IMR-90 (cell line): Measurements from ENCODE around the gene ATP6V1A. TPM values are rescaled to one million over a fixed set of nuclear protein-coding genes. Genes with fewer than 3 reads are reported as not detected.

Experiments used
- ATAC-seq: fragments of 200-7000 bp; cut with Tn5 transposase; 2 replicates; pipeline ENCODE4 v1.9.1; 2020; ENCODE audit warnings: low read depth, mild to moderate bottlenecking, moderate library complexity
- BruUV-seq: library from RNA; stranded (reverse); fragments of 400-500 nt; replicated peaks from 2 replicates; lab custom pipeline; 2021; lab: Mats Ljungman, UMichigan
- CTCF ChIA-PET: fragments of 300-600 bp; formaldehyde crosslinking; extraction: SDS; loops from one replicate; lab custom pipeline; 2021; ENCODE audit warnings: antibody characterized with exemption; lab: Yijun Ruan, JAX
- POLR2A ChIA-PET: fragments of 300-600 bp; sonication (Branson Sonifier 250); formaldehyde crosslinking; loops from one replicate; lab custom pipeline; 2022; ENCODE audit warnings: antibody characterized with exemption; ENCODE audit not compliant: unreplicated experiment; lab: Charles Lee
- DNase-seq: peaks from one replicate; pipeline ENCODE4 v3.0.0; 2013
- H2AFZ ChIP-seq: replicated peaks from 2 replicates; pipeline ENCODE3; 2013; ENCODE audit warnings: low read length, mild to moderate bottlenecking; ENCODE audit not compliant: poor library complexity
- H2AK5ac ChIP-seq: 2 replicates; pipeline ENCODE4 v1.6.1; 2013; ENCODE audit warnings: low read depth, low read length, inconsistent platforms
- H2AK9ac ChIP-seq: replicated peaks from 2 replicates; pipeline ENCODE3; 2013; ENCODE audit warnings: mild to moderate bottlenecking, low read depth, low read length, moderate library complexity; ENCODE audit not compliant: poor library complexity
- H2BK120ac ChIP-seq: 2 replicates; pipeline ENCODE4 v1.6.1; 2013; ENCODE audit warnings: low read depth, low read length, inconsistent platforms
- H2BK15ac ChIP-seq: 3 replicates; pipeline ENCODE4 v1.6.1; 2013; ENCODE audit warnings: low read depth, low read length, inconsistent platforms
- H2BK20ac ChIP-seq: 2 replicates; pipeline ENCODE4 v1.6.1; 2013; ENCODE audit warnings: low read depth, mild to moderate bottlenecking, inconsistent platforms, low read length, moderate library complexity
- H2BK5ac ChIP-seq: 2 replicates; pipeline ENCODE4 v1.6.1; 2013; ENCODE audit warnings: mild to moderate bottlenecking, low read depth, low read length, inconsistent platforms; ENCODE audit not compliant: poor library complexity, severe bottlenecking
- H3K14ac ChIP-seq: replicated peaks from 2 replicates; pipeline ENCODE4 v1.6.1; 2013; ENCODE audit warnings: low read depth, low read length, inconsistent platforms
- H3K18ac ChIP-seq: 2 replicates; pipeline ENCODE4 v1.6.1; 2013; ENCODE audit warnings: low read depth, low read length, control low read depth
- H3K23ac ChIP-seq: 2 replicates; pipeline ENCODE4 v1.6.1; 2013; ENCODE audit warnings: low read depth, low read length, inconsistent platforms
- H3K27ac ChIP-seq: 2 replicates; pipeline ENCODE4 v1.5.1; 2013; ENCODE audit warnings: mild to moderate bottlenecking, control low read depth, low read length; ENCODE audit not compliant: insufficient read depth
- H3K27me3 ChIP-seq: 2 replicates; pipeline ENCODE4 v1.6.1; 2013; ENCODE audit warnings: low read length; ENCODE audit not compliant: control insufficient read depth, insufficient read depth
- H3K36me3 ChIP-seq: 2 replicates; pipeline ENCODE4 v1.6.1; 2013; ENCODE audit warnings: low read length, mixed read lengths; ENCODE audit not compliant: control insufficient read depth, insufficient read depth
- H3K4ac ChIP-seq: 2 replicates; pipeline ENCODE4 v1.6.1; 2013; ENCODE audit warnings: low read depth, low read length, inconsistent platforms
- H3K4me1 ChIP-seq: 2 replicates; pipeline ENCODE4 v1.6.1; 2013; ENCODE audit warnings: low read length, mixed read lengths; ENCODE audit not compliant: control insufficient read depth, insufficient read depth
- H3K4me2 ChIP-seq: 2 replicates; pipeline ENCODE4 v1.6.1; 2013; ENCODE audit warnings: low read depth, mild to moderate bottlenecking, control low read depth, low read length, moderate library complexity
- H3K4me3 ChIP-seq: 2 replicates; pipeline ENCODE4 v1.5.1; 2013; ENCODE audit warnings: low read depth, mild to moderate bottlenecking, control low read depth, low read length, moderate library complexity; ENCODE audit not compliant: insufficient read depth
- H3K56ac ChIP-seq: 2 replicates; pipeline ENCODE4 v1.6.1; 2013; ENCODE audit warnings: low read length, inconsistent platforms; ENCODE audit not compliant: insufficient read depth; ENCODE audit errors: extremely low read depth
- H3K79me1 ChIP-seq, 2 experiments: 2 replicates each; pipeline ENCODE4 v1.6.1; 2013; ENCODE audit warnings: low read length in 2 of 2, inconsistent platforms in 1 of 2, low read depth in 1 of 2
- H3K9ac ChIP-seq: 2 replicates; pipeline ENCODE4 v1.6.1; 2013; ENCODE audit warnings: low read depth, low read length, control low read depth
- H3K9me1 ChIP-seq: 2 replicates; pipeline ENCODE4 v1.6.1; 2013; ENCODE audit warnings: low read length, inconsistent platforms; ENCODE audit not compliant: insufficient read depth
- H3K9me3 ChIP-seq: 2 replicates; pipeline ENCODE4 v1.6.1; 2013; ENCODE audit warnings: low read length; ENCODE audit not compliant: control insufficient read depth, insufficient read depth
- H4K20me1 ChIP-seq: 2 replicates; pipeline ENCODE4 v1.6.1; 2013; ENCODE audit warnings: low read length, inconsistent platforms; ENCODE audit not compliant: insufficient read depth
- H4K5ac ChIP-seq: 2 replicates; pipeline ENCODE4 v1.6.1; 2013; ENCODE audit warnings: mild to moderate bottlenecking, low read depth, low read length, control low read depth
- H4K8ac ChIP-seq, 2 experiments: 2 replicates each; pipeline ENCODE4 v1.6.1; 2013; ENCODE audit warnings: low read depth in 2 of 2, low read length in 2 of 2, control low read depth in 1 of 2, inconsistent platforms in 1 of 2
- H4K91ac ChIP-seq: 2 replicates; pipeline ENCODE4 v1.6.1; 2013; ENCODE audit warnings: low read depth, low read length, inconsistent platforms; ENCODE audit not compliant: insufficient read depth
- BHLHE40 ChIP-seq: fragments of 150-350 bp; IDR thresholded peaks from 2 replicates; pipeline ENCODE4 v1.6.1; 2016; ENCODE audit warnings: mild to moderate bottlenecking, low read depth, low read length
- CEBPB ChIP-seq: IDR thresholded peaks from 2 replicates; pipeline ENCODE4 v1.6.1; 2012; ENCODE audit warnings: low read depth, low read length, improper control_type of control experiment
- CHD1 ChIP-seq: IDR thresholded peaks from 2 replicates; pipeline ENCODE4 v1.6.1; 2012; ENCODE audit warnings: low read depth, low read length, improper control_type of control experiment
- FOS ChIP-seq: fragments of 150-350 bp; IDR thresholded peaks from 2 replicates; pipeline ENCODE4 v1.6.1; 2016; ENCODE audit warnings: low read depth, low read length
- MAFK ChIP-seq: IDR thresholded peaks from 2 replicates; pipeline ENCODE4 v1.6.1; 2012; ENCODE audit warnings: low read depth, low read length, improper control_type of control experiment
- MAZ ChIP-seq: IDR thresholded peaks from 2 replicates; pipeline ENCODE4 v1.6.1; 2012; ENCODE audit warnings: low read depth, mild to moderate bottlenecking, low read length, improper control_type of control experiment, moderate library complexity, borderline replicate concordance
- MXI1 ChIP-seq: IDR thresholded peaks from 2 replicates; pipeline ENCODE4 v1.6.1; 2012; ENCODE audit warnings: low read depth, mild to moderate bottlenecking, low read length, moderate library complexity, borderline replicate concordance
- NFE2L2 ChIP-seq: fragments of 150-350 bp; IDR thresholded peaks from 2 replicates; pipeline ENCODE4 v1.6.1; 2016; ENCODE audit warnings: low read depth, mild to moderate bottlenecking, low read length
- POLR2A ChIP-seq: IDR thresholded peaks from 2 replicates; pipeline ENCODE4 v1.6.1; 2012; ENCODE audit warnings: mild to moderate bottlenecking, low read depth, low read length
- RAD21 ChIP-seq: IDR thresholded peaks from 2 replicates; pipeline ENCODE4 v1.6.1; 2012; ENCODE audit warnings: low read length, improper control_type of control experiment
- RCOR1 ChIP-seq: IDR thresholded peaks from 2 replicates; pipeline ENCODE4 v1.6.1; 2012; ENCODE audit warnings: mild to moderate bottlenecking, low read length, improper control_type of control experiment; ENCODE audit not compliant: insufficient replicate concordance
- RFX5 ChIP-seq: IDR thresholded peaks from 2 replicates; pipeline ENCODE4 v1.8.0; 2012; ENCODE audit warnings: low read depth, mild to moderate bottlenecking, low read length, moderate library complexity
- SMC3 ChIP-seq: fragments of 150-350 bp; IDR thresholded peaks from 2 replicates; pipeline ENCODE4 v1.6.1; 2016; ENCODE audit warnings: low read depth, mild to moderate bottlenecking, antibody characterized with exemption, low read length, moderate library complexity
- WGBS, 2 experiments: methylation state at CpG; one replicate each; pipeline versions ENCODE4 v1.1.5 to v1.1.7; 2013; ENCODE audit warnings: missing lambda C conversion rate in 2 of 2; ENCODE audit not compliant: insufficient read length in 1 of 2; ENCODE audit errors: extremely low coverage in 2 of 2; 5-methylcytosine and 5-hydroxymethylcytosine counted together
- dilution Hi-C: fragments of 300-500 bp; cut with HindIII; formaldehyde crosslinking; loops from one replicate; pipeline ENCODE4 v1.14.3; 2018; ENCODE audit warnings: low sequenced_read_pairs; ENCODE audit not compliant: unreplicated experiment
- in situ Hi-C: fragments of 300-500 bp; cut with MboI; formaldehyde crosslinking; loops from 3 replicates; pipeline ENCODE4 v1.14.3; 2019; ENCODE audit warnings: low sequenced_read_pairs, inconsistent platforms, mixed read lengths
- intact Hi-C: fragments of 100-400 bp; cut with micrococcal nuclease; formaldehyde crosslinking; loops from 2 replicates; pipeline ENCODE4 v1.10.0; 2022
- polyA plus RNA-seq, 3 experiments: library from polyadenylated mRNA; depleted of rRNA; stranded (reverse); fragments of >200 nt; gene quantifications; 2 replicates each; pipeline ENCODE4 v1.2.3, GENCODE V29; 2012; ENCODE audit warnings: low replicate concordance in 1 of 3
- total RNA-seq: library from RNA; depleted of rRNA; stranded (reverse); fragments of >200 nt; gene quantifications from 2 replicates; pipeline ENCODE4 v1.2.3, GENCODE V29; 2012
- TF ChIP-seq, protein P1 (sequence below): fragments of 150-350 bp; IDR thresholded peaks from 2 replicates; pipeline ENCODE4 v1.6.1; 2017; ENCODE audit warnings: mild to moderate bottlenecking, antibody characterized with exemption, low read length, low read depth
- TF ChIP-seq, protein P2 (sequence below): conservative IDR thresholded peaks from 2 replicates; pipeline ENCODE4 v1.5.1; 2012; ENCODE audit warnings: mild to moderate bottlenecking, low read depth, low read length, improper control_type of control experiment
- TF ChIP-seq, protein P3 (sequence below): fragments of 150-350 bp; IDR thresholded peaks from 2 replicates; pipeline ENCODE4 v1.6.1; 2016; ENCODE audit warnings: low read depth, mild to moderate bottlenecking, low read length, moderate library complexity, borderline replicate concordance

The ATP6V1A gene
- total and polyA plus RNA-seq, 2 of the 4 experiments (the other 2 are of a cell fraction): 15.1 to 98.0 TPM

DNA sequence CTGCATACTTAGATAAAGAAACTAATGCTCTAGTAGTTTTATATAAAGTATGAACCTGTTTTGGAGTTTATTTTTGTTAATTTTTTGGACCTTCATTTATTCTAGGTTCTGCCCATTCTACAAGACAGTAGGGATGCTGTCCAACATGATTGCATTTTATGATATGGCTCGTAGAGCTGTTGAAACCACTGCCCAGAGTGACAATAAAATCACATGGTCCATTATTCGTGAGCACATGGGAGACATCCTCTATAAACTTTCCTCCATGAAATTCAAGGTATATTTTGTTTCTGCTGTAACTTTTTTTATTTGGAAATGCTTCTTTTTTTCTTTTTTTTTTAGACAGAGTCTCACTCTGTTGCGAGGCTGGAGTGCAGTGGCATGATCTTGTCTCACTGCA is 58.4 kb downstream of the ATP6V1A start:
- no peak overlapping the region for H2BK120ac ChIP-seq
- dilution Hi-C loops: no loop called here
- no peak overlapping the region for H3K56ac ChIP-seq
- WGBS, 2 experiments: no CpG with 5 or more reads among the region's 3 CpGs
- H2AFZ ChIP-seq: no peak overlapping the region
- H2AK9ac ChIP-seq: no peak overlapping the region
- H3K27ac ChIP-seq: no peak overlapping the region
- no peaks in the 10 kb centered on the region for H3K4me1 ChIP-seq
- ATAC-seq (no peak), DNase-seq (no peak)
- no peaks in the 10 kb centered on the region for H3K9me1 ChIP-seq
- POLR2A ChIA-PET: no interaction called here
- in situ Hi-C loops: no loop called here
- H2BK20ac ChIP-seq: no peak overlapping the region
- BruUV-seq: no TSS peak
- H3K79me1 ChIP-seq: peaks cover 0 to 4% of the 10 kb centered on the region in 2 experiments; a peak in 1 of 4 replicates
- no peak overlapping the region for H3K23ac ChIP-seq
- no peaks in the 10 kb centered on the region for H3K9me3 ChIP-seq
- no peak overlapping the region for H2AK5ac ChIP-seq
- no peak overlapping the region for H3K18ac ChIP-seq
- no peak overlapping the region for H3K14ac ChIP-seq
- no peak overlapping the region for H3K4me2 ChIP-seq
- no peak overlapping the region for H3K4ac ChIP-seq
- H3K4me3 ChIP-seq: no peak overlapping the region
- no peak overlapping the region for H2BK15ac ChIP-seq
- no peak overlapping the region for H4K5ac ChIP-seq
- no peaks in the 10 kb centered on the region for H4K20me1 ChIP-seq
- no peak overlapping the region for H3K9ac ChIP-seq
- intact Hi-C loops: no loop called here
- TF ChIP-seq RFX5: no peak
- TF ChIP-seq SMC3: no peak
- no peak for TF ChIP-seq MAFK
- TF ChIP-seq, protein P1, sequence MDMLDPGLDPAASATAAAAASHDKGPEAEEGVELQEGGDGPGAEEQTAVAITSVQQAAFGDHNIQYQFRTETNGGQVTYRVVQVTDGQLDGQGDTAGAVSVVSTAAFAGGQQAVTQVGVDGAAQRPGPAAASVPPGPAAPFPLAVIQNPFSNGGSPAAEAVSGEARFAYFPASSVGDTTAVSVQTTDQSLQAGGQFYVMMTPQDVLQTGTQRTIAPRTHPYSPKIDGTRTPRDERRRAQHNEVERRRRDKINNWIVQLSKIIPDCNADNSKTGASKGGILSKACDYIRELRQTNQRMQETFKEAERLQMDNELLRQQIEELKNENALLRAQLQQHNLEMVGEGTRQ: no peak
- no peak for TF ChIP-seq CEBPB
- TF ChIP-seq RCOR1: no peak
- TF ChIP-seq, protein P2, sequence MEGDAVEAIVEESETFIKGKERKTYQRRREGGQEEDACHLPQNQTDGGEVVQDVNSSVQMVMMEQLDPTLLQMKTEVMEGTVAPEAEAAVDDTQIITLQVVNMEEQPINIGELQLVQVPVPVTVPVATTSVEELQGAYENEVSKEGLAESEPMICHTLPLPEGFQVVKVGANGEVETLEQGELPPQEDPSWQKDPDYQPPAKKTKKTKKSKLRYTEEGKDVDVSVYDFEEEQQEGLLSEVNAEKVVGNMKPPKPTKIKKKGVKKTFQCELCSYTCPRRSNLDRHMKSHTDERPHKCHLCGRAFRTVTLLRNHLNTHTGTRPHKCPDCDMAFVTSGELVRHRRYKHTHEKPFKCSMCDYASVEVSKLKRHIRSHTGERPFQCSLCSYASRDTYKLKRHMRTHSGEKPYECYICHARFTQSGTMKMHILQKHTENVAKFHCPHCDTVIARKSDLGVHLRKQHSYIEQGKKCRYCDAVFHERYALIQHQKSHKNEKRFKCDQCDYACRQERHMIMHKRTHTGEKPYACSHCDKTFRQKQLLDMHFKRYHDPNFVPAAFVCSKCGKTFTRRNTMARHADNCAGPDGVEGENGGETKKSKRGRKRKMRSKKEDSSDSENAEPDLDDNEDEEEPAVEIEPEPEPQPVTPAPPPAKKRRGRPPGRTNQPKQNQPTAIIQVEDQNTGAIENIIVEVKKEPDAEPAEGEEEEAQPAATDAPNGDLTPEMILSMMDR: no peak
- TF ChIP-seq, protein P3, sequence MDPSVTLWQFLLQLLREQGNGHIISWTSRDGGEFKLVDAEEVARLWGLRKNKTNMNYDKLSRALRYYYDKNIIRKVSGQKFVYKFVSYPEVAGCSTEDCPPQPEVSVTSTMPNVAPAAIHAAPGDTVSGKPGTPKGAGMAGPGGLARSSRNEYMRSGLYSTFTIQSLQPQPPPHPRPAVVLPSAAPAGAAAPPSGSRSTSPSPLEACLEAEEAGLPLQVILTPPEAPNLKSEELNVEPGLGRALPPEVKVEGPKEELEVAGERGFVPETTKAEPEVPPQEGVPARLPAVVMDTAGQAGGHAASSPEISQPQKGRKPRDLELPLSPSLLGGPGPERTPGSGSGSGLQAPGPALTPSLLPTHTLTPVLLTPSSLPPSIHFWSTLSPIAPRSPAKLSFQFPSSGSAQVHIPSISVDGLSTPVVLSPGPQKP: no peak
- TF ChIP-seq CHD1: no peak
- TF ChIP-seq FOS: no peak
- TF ChIP-seq MXI1: no peak
- no peak for TF ChIP-seq BHLHE40
- no peak for TF ChIP-seq NFE2L2
- TF ChIP-seq POLR2A: no peak
- no peak for TF ChIP-seq MAZ
- no peak for TF ChIP-seq RAD21
- H3K36me3 ChIP-seq: peaks cover 27% of the 10 kb centered on the region
- H3K27me3 ChIP-seq: no peaks in the 10 kb centered on the region
- H2BK5ac ChIP-seq: no peak overlapping the region
- no peak overlapping the region for H4K8ac ChIP-seq
- H4K91ac ChIP-seq: no peak overlapping the region
- CTCF ChIA-PET: no interaction called here
